Omental fat pad (tissue), 4 donors: ENCODE measurements around the gene FAIM2. TPM values are rescaled to one million over a fixed set of nuclear protein-coding genes. Genes with fewer than 3 reads are reported as not detected.

Experiments
- ATAC-seq: fragments of 150-250 bp; one replicate; pipeline ENCODE4 v1.9.1; 2016; ENCODE audit warnings: mild to moderate bottlenecking, moderate library complexity; ENCODE audit not compliant: low FRiP score
- DNase-seq: peaks from one replicate; pipeline ENCODE4 v3.0.0-alpha.2; 2019; ENCODE audit warnings: low spot score
- total RNA-seq, 4 donors: library from RNA; depleted of rRNA; stranded (reverse); fragments of >200 nt; gene quantifications; one replicate each; pipeline ENCODE4 v1.1.0, GENCODE V29; 2016
- TF ChIP-seq, protein P1 (sequence below), 3 donors: fragments of 450-650 bp; IDR thresholded peaks; one replicate each; pipeline ENCODE4 v1.5.1; 2016 to 2017; ENCODE audit warnings: antibody characterized with exemption in 3 of 3, mild to moderate bottlenecking in 3 of 3, moderate library complexity in 2 of 3

FAIM2 gene
- total RNA-seq, result 1 to 10 TPM in 3 of 4 donors, under 1 TPM in 1; 0.36 to 6.1 (median 3.1) TPM

DNA sequence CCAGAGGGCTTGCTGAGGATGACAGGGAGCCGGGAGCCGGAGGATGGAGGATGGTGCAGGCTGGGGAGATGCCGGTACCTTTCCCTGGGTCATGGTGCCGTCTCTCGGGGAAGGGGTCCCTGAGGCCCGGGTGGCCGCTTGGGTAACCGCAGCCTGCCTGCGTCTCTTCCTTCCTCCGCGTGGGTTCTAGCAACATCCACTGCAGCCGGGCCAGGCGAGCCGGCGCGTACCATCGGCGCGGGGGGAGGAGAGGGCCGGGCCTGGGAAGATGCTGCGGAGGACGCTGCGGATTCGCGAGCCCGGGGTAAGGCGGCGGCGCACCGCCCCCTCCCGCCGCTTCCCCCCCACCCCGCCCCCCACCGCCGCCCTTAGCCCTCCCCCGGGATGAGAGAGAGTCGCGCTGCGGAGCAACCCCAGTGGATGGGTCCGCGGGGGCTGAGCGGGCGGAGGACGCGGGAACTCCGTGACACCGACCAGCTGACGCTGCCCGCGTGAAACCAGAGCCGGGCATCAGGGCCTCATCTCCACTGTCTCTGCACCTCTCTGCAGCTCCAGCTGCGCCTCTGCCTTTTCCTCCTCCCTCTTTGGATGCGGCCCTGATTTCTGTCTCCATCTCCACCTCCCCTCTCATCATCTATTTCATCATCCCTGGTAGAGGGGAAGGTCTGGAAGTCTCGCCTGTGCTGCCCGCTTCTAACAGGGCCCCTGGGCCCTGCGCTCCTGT is at the start of gene FAIM2:
Gene FAIM2, minus strand, starts transcription at position 201 of the 724 bp plus-strand sequence. Its CDS starts 108 bp downstream, at position 93.
- DNase-seq (no peak), ATAC-seq (peak; percentile 88)
- TF ChIP-seq, protein P1, sequence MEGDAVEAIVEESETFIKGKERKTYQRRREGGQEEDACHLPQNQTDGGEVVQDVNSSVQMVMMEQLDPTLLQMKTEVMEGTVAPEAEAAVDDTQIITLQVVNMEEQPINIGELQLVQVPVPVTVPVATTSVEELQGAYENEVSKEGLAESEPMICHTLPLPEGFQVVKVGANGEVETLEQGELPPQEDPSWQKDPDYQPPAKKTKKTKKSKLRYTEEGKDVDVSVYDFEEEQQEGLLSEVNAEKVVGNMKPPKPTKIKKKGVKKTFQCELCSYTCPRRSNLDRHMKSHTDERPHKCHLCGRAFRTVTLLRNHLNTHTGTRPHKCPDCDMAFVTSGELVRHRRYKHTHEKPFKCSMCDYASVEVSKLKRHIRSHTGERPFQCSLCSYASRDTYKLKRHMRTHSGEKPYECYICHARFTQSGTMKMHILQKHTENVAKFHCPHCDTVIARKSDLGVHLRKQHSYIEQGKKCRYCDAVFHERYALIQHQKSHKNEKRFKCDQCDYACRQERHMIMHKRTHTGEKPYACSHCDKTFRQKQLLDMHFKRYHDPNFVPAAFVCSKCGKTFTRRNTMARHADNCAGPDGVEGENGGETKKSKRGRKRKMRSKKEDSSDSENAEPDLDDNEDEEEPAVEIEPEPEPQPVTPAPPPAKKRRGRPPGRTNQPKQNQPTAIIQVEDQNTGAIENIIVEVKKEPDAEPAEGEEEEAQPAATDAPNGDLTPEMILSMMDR (IDR thresholded peaks at IDR 0.05), result no peak

DNA sequence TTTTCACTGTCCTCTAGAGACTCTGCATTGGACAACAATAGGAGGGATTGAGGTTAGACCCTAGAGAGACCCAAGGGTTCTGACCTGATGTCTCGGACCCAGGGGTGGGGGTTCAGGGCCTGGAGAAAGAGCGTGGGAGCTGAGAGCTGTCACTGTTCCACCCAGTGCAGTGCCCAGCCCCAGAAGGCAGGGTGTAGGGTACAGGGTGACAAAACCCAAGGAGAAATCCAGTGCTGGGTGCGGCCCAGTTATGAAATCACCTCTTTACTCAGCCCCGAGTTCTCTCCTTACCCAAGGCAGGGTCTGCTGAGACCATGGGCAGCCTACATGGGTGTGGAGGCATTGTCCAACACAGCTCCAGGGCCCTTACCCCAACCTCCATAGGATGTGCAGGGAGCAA is 49.5 kb upstream of the FAIM2 start:
- no peak for DNase-seq
- no peak for ATAC-seq
- TF ChIP-seq, protein P1 (IDR thresholded peaks at IDR 0.05), result no peak

DNA sequence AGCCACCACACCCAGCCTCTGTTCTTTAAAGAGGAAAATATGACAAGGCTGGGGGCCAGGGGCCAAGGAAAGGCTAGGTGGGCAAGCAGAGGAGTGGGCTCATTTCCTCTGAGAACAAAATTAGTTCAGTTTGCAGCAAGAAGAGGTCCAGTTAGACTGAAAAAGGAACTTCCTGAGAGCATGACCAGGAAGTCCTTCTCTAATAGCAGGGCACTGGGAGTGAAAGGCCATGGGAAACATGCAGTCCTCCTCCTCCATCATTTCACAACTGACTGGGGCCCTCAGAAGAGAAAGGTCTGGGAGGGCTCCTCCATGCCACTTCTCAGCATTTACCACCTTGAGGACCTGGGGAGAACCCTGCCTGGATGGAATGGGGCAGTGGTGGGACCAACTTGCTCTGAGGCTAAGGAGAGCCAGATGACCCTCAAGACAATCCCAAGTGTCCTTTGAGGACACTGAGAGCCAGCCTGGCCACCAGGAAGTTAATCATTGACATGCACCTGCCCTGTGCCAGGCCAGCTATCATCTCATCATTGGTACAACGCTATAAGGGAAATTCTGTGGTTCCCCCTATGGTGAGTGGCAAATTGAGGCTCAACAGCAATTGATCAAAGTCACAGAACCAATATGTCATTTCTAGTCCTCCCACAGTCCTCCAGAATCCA is 48.8 kb upstream of the FAIM2 start:
- no peak for ATAC-seq
- TF ChIP-seq, protein P1 (IDR thresholded peaks at IDR 0.05), result no peak
- no peak for DNase-seq

GRCh38 chr12:49951411-49952240 is 47.9 kb upstream of the FAIM2 start:
- ATAC-seq (no peak), DNase-seq (no peak)
- TF ChIP-seq, protein P1 (IDR thresholded peaks at IDR 0.05), result no peak

GRCh38 chr12:49950273-49951251 is 46.9 kb upstream of the FAIM2 start, which contains the start of gene AQP2:
Gene AQP2 (plus strand): TSS chr12:49950737. CDS start chr12:49950831, 94 bp downstream.
- ATAC-seq (no peak), DNase-seq (no peak)

More at GRCh38 chr12:49950273-49951251, 46.9 kb upstream of the FAIM2 start, which contains the start of gene AQP2:
- TF ChIP-seq, protein P1 (IDR thresholded peaks at IDR 0.05), result no peak
